Mesodermal cell (in vitro differentiated cells): Measurements from ENCODE around the gene PRR5L.
"Not testable (repeated sequence)": the region's sequence is repeated elsewhere in the genome, so short reads cannot be mapped to it uniquely, and the experiment has no call there.

Source experiments
- H3K27ac ChIP-seq: 2 replicates; pipeline ENCODE4 v1.7.0; 2013; ENCODE audit warnings: mild to moderate bottlenecking, low read depth, low read length, moderate library complexity; ENCODE audit not compliant: severe bottlenecking
- H3K36me3 ChIP-seq: 2 replicates; pipeline ENCODE4 v1.7.1; 2013; ENCODE audit warnings: mild to moderate bottlenecking, low read length, moderate library complexity; ENCODE audit not compliant: control insufficient read depth, insufficient read depth
- H3K4me1 ChIP-seq: one replicate; pipeline ENCODE4 v1.7.1; 2013; ENCODE audit warnings: mild to moderate bottlenecking, low read length; ENCODE audit not compliant: insufficient read depth, control insufficient read depth, poor library complexity, severe bottlenecking
- H3K4me3 ChIP-seq: 2 replicates; pipeline ENCODE4 v1.7.0; 2013; ENCODE audit warnings: low read length, control low read depth, mild to moderate bottlenecking; ENCODE audit not compliant: insufficient read depth, poor library complexity, severe bottlenecking; ENCODE audit errors: extremely low read depth
- H3K9me3 ChIP-seq: 2 replicates; pipeline ENCODE4 v1.7.1; 2013; ENCODE audit warnings: mild to moderate bottlenecking, low read length, moderate library complexity; ENCODE audit not compliant: control insufficient read depth
- WGBS, 2 experiments: methylation state at CpG; one replicate each; pipeline ENCODE4 v1.1.5; 2013; ENCODE audit warnings: missing lambda C conversion rate in 2 of 2; ENCODE audit not compliant: insufficient coverage in 2 of 2; 5-methylcytosine and 5-hydroxymethylcytosine counted together

The PRR5L gene

DNA sequence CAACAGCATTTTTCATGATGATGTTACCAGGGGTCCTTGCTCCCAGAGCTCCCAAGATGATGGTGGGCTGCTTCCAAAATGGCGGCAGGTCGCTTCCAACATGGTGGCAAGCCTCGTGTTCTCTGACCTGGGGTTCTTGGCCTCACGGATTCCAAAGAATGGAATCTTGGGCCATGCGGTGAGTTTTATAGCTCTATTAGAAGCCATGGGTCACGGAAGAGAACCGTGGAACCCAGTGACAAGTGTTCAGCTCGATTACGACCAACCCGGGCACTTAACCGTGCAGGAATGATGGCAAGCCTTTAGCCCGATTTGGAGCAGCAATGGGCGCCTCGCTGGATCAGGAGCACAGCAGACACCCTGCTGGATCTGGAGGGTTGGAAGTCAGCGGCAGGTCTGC is 28.9 kb downstream of the PRR5L start:
- H3K4me1 ChIP-seq, H3K36me3 ChIP-seq, H3K4me3 ChIP-seq, H3K27ac ChIP-seq, H3K9me3 ChIP-seq: not testable (repeated sequence)
- WGBS, 2 experiments, result 95% methylated on average over 15 of the region's 15 CpGs

DNA sequence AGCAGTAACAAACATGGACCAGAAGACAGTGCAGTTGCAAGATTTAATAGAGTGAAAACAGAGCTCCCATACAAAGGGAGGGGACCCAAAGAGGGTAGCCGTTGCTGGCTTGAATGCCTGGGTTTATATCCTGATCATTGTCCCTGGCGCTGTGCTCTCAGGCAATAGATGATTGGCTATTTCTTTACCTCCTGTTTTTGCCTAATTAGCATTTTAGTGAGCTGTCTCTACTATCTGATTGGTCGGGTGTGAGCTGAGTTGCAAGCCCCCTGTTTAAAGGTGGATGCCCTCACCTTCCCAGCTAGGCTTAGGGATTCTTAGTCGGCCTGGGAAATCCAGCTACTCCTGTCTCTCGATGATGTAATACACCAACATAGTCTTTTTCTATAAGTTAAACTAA is 29.3 kb downstream of the PRR5L start:
- H3K9me3 ChIP-seq, H3K4me1 ChIP-seq, H3K4me3 ChIP-seq, H3K36me3 ChIP-seq, H3K27ac ChIP-seq: not testable (repeated sequence)
- WGBS, 2 experiments, result 60 to 93% methylated on average over 1 to 3 of the region's 5 CpGs

DNA sequence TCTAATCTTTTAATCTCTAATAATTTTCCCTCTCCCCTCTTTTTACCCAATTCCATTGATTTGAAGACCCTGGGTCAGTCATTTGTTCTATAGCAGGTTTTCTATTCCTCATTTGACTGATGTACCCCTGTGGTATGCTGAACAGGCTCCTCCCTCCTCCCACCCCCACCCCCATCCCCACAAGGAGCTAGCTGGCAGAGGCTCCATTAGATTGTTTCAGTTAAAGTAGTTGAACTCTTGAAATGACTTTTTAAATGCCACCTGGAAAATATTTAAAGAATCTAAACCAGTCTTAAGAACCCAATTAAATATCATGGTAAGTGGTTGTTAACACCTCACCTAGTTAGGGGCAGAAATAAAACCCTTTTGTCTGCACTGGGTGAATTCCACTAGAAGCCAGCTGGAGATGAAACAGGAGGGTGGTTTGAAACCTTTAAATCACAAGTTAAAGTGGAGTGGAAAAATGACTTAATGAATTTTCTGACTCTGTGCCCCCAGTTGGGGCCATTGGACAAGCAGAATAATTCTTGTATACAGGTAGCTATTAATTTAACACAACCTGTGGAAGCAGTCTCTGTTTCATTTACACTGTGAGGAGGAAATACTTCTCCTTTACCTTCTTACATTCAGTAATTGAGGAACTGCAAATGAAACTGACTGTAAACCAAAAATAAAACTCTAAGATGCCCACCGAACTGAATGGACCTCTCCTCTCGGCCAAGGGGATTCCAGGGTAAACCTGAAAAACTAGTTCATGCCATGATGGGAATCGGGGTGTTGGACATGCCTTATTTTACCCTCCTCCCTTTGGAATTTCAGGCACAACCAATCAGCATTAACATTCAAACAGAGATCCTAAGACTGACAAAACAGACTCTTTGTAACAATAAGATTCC is 30.7 kb downstream of the PRR5L start:
- no peak overlapping the region for H3K4me3 ChIP-seq
- H3K4me1 ChIP-seq, result no peaks in the 10 kb centered on the region
- no peaks in the 10 kb centered on the region for H3K36me3 ChIP-seq
- H3K9me3 ChIP-seq, result peaks cover 6% of the 10 kb centered on the region
- WGBS, 2 experiments, result 89 to 96% methylated on average over 3 of the region's 3 CpGs
- no peak overlapping the region for H3K27ac ChIP-seq

DNA sequence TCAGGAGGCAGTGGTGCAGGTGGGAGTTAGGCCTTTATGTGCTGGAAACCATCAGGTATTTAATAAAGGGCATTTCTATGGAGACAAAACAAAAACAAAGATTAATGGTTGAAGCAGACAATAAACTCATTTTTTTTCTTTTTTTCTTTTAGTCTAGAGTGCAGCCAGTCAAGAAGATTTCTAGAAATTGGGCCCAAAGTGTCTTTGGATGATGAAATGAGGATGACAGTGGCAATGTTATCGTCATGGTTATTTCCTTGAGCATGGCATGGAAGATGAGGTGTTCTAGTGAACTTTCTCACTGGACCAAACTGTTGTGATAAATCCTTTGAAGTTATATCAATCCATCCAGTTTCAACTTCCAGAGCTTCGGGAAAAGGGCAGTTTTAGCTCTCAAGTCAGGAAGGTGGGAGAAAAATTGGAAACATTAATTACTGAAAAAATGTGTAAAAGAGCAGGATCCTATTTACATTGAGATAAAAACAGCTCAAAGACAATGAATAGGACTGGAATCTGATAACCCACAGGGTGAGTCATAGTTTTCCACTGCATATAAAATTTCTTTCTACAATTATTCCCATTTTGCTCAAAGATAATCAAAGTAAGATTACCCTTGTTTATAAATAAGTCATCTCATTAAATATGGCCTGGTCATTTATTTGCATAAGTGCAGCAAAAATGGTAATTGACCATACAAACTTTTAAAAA is 33.0 kb downstream of the PRR5L start:
- H3K9me3 ChIP-seq, result peaks cover 6% of the 10 kb centered on the region
- WGBS, 2 experiments, result 67 to 100% methylated on average over 1 of the region's 2 CpGs
- H3K4me1 ChIP-seq, result no peaks in the 10 kb centered on the region
- no peaks in the 10 kb centered on the region for H3K36me3 ChIP-seq
- no peak overlapping the region for H3K27ac ChIP-seq
- no peak overlapping the region for H3K4me3 ChIP-seq

DNA sequence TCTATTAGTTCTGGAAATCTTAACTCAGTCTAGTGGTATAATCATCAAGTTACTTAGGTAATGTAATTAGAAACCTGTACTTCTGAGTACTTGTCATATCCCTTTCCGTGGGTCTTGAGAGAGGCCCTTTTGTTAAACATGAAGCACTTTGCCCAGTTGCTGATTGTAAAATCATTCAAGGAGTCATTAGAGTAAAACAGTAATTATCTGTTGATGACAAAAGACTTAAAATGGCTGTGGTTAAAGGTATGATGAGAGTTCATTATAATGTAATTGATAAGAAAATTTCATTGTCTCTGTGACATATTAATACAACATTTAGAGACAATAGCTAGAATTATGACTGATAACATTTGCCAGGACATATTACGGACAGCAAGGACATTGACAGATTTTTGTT is 34.3 kb downstream of the PRR5L start:
- WGBS, 2 experiments, result 89% methylated on average over 1 of the region's 2 CpGs; no CpG with 5 or more reads in 1 of the 2 experiments
- no peak overlapping the region for H3K4me3 ChIP-seq
- no peak overlapping the region for H3K27ac ChIP-seq
- H3K4me1 ChIP-seq, result no peaks in the 10 kb centered on the region
- H3K9me3 ChIP-seq, result peaks cover 6% of the 10 kb centered on the region
- no peaks in the 10 kb centered on the region for H3K36me3 ChIP-seq

DNA sequence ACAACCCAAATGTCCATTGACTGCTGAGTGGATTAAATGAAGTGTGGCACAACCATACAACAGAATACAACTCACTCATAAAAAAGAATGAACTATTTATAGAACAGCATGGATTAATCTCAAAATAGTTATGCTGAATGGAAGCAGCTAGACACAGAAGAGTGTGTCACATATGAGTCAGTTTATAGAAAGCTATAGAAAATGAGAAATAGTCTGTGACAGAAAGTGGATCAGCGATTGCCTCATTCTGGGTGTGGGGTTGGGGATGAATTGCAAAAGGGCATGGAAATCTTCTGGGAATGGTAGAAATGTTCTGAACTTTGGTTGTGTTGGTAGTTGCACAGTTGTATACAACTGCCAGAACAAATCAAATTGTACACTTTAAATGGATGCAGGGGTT is 37.4 kb downstream of the PRR5L start:
- 43% methylated on average over 1 of the region's 1 CpG; no CpG with 5 or more reads in 1 of the 2 experiments for WGBS, 2 experiments

DNA sequence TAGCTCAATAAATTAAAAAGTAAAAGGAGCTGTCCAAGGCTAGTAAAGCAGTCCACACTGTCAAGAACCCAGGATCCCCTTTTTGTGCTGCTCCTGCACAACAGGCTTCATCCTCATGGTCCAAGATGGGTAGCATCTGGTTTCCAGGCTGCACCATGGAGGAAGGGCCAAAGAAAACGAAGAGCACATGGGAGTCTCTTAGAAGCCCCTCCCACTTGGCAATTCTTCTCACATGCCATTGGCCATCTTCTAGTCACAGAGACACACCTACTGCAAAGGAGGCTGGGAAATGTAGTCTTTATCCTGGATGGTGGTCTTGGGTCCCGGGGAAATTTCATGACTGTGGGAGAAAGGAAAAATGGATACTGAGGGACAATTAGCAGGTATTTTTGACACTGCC is 37.8 kb downstream of the PRR5L start:
- H3K4me1 ChIP-seq, result no peaks in the 10 kb centered on the region
- no CpG with 5 or more reads among the region's 2 CpGs for WGBS, 2 experiments
- H3K27ac ChIP-seq, result no peak overlapping the region
- H3K9me3 ChIP-seq, result no peaks in the 10 kb centered on the region
- H3K4me3 ChIP-seq, result no peak overlapping the region
- no peaks in the 10 kb centered on the region for H3K36me3 ChIP-seq

More for the DNA sequence above, 37.4 kb downstream of the PRR5L start:
- H3K9me3 ChIP-seq, result no peaks in the 10 kb centered on the region
- H3K36me3 ChIP-seq, result no peaks in the 10 kb centered on the region
- no peak overlapping the region for H3K4me3 ChIP-seq
- H3K4me1 ChIP-seq, result no peaks in the 10 kb centered on the region
- H3K27ac ChIP-seq, result no peak overlapping the region

DNA sequence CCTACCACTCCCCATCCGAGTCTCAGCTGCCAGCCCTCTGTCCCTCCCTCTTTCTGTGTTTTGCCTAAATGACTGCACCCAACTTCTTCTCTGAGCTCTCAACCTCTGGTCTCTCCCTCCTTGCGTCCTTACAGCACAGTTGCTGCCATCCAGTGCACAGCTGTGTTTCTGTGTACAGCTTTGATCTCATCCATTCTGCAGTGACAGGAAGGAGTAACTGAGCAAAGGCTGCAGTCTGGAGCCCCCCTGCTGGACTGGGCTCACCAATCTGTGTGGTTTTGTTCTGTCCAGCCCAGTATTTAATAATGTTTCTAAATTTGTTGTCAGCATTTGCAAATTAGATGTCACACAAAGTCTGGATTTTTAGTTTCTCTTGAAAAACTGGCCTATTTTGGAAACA is 43.8 kb downstream of the PRR5L start:
- Histone ChIP-seq H3K4me3 (no peak overlapping the region), H3K27ac (no peak overlapping the region), H3K4me1 (peaks cover 16% of the 10 kb centered on the region), H3K36me3 (no peaks in the 10 kb centered on the region), H3K9me3 (no peaks in the 10 kb centered on the region)
- WGBS, 2 experiments, result 88 to 95% methylated on average over 1 to 2 of the region's 2 CpGs

DNA sequence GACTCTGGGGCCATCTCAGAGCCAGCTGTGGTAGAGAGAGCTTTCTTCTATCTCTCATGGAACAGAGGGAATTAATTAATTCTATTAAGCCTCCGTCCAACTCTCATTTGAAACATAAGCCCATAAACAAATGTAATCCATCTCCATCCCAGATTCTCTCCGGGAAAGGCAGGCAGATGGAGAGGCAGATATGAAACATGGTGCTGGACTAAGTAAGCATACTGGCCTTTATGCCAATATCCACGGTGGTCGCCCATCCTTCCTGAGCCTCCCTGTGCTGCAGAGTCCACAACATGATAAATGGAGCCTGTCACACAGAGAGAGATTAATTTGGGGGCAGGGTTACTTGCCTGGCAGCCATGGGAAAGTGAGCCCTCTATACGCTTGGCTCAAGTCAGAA is 44.8 kb downstream of the PRR5L start:
- H3K9me3 ChIP-seq, result no peaks in the 10 kb centered on the region
- H3K4me3 ChIP-seq, result no peak overlapping the region
- no peaks in the 10 kb centered on the region for H3K36me3 ChIP-seq
- WGBS, 2 experiments, result 94 to 100% methylated on average over 1 to 3 of the region's 5 CpGs
- H3K27ac ChIP-seq, result no peak overlapping the region
- H3K4me1 ChIP-seq, result peaks cover 16% of the 10 kb centered on the region

DNA sequence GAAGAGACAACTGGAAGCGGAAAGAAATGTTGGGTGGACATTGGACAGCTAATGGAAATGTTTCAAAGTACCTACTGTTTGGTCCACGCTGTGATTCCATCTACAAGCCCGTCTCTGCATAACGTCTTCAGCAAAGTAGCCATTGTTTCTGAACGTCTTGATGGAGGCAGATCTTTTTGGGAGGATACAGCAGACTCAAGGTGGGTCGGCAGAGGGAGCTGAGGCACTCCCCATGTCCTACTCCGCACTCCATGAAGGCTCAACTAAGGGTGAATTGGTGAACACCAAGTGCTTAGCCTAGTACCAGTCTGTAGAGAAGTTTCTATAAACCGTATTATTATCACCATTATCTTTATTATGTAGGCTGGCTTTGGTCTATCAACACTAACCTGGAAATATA is 45.8 kb downstream of the PRR5L start:
- WGBS, 2 experiments, result 95 to 97% methylated on average over 6 to 7 of the region's 8 CpGs
- no peak overlapping the region for H3K27ac ChIP-seq
- no peaks in the 10 kb centered on the region for H3K9me3 ChIP-seq
- H3K36me3 ChIP-seq, result no peaks in the 10 kb centered on the region
- H3K4me1 ChIP-seq, result peaks cover 16% of the 10 kb centered on the region
- H3K4me3 ChIP-seq, result no peak overlapping the region

DNA sequence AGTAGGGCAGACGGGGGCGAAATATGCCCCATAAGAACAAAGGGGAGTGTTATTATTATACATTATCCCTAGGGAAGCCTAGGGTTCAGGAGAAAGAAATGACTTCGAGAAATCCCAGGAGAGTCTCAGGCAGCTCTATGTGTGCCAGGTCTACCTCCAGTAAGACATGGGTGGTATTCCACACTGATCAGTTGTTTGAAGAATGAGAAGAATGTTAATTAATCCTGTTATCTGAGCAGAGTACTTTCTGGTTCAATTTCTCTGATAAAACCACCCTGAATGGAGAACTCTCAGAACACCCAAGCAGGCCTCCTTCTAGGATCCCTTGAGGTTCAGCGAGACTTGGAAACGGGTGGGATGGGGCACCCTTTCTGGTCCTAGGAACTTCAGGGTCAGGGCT is 46.2 kb downstream of the PRR5L start:
- no peaks in the 10 kb centered on the region for H3K36me3 ChIP-seq
- H3K27ac ChIP-seq, result no peak overlapping the region
- H3K4me1 ChIP-seq, result peaks cover 16% of the 10 kb centered on the region
- H3K9me3 ChIP-seq, result no peaks in the 10 kb centered on the region
- no peak overlapping the region for H3K4me3 ChIP-seq
- WGBS, 2 experiments, result 100% methylated on average over 1 to 3 of the region's 5 CpGs
